ENCODE data around the gene DDX50.

GRCh38 chr10:68871731-68872342 is 29.3 kb upstream of the DDX50 start:
- TF ChIP-seq EZH2 (IDR thresholded peaks at IDR 0.05; ENCODE audit: insufficient read depth, poor library complexity, severe bottlenecking) (no peak), EZH2phosphoT487 (IDR thresholded peaks at IDR 0.05; ENCODE audit: insufficient read depth, low read depth) (no peak)
